Endothelial cell of umbilical vein (primary cell): ENCODE measurements around the gene CYP27A1. TPM values are rescaled to one million over a fixed set of nuclear protein-coding genes. Genes with fewer than 3 reads are reported as not detected.

Source experiments
- BruUV-seq: library from RNA; stranded (reverse); fragments of 400-500 nt; replicated peaks from 2 replicates; lab custom pipeline; 2021; lab: Mats Ljungman, UMichigan
- CTCF ChIA-PET: fragments of 300-600, 350-600 bp; sonication (Branson Sonifier 250); formaldehyde crosslinking; loops from one replicate; lab custom pipeline; 2021; ENCODE audit warnings: antibody characterized with exemption, inconsistent platforms; lab: Charles Lee
- POLR2A ChIA-PET: fragments of 300-600, 350-600 bp; sonication (Branson Sonifier 250); formaldehyde crosslinking; loops from one replicate; lab custom pipeline; 2021; ENCODE audit warnings: antibody characterized with exemption, inconsistent platforms; lab: Charles Lee
- DNase-seq: peaks from one replicate; pipeline ENCODE4 v3.0.0-alpha.2; 2011; ENCODE audit warnings: low read depth, low spot score
- FAIRE-seq: peaks from 2 replicates; lab custom pipeline; 2011; peaks lifted over from hg19 to GRCh38; lab: Jason Lieb, UNC
- H2AFZ ChIP-seq: 2 replicates; pipeline ENCODE4 v1.6.0; 2012; ENCODE audit warnings: low read depth, low read length, control low read depth, inconsistent platforms
- H3K27ac ChIP-seq: 2 replicates; pipeline ENCODE4 v1.5.1; 2011; ENCODE audit warnings: low read depth, mild to moderate bottlenecking, control low read depth, low read length, moderate library complexity; ENCODE audit not compliant: insufficient read depth
- H3K27me3 ChIP-seq, 2 experiments: 2 replicates each; pipeline versions ENCODE4 v1.6.0 to v1.6.1; 2011; ENCODE audit warnings: low read length in 2 of 2, mixed read lengths in 1 of 2; ENCODE audit not compliant: control insufficient read depth in 2 of 2, insufficient read depth in 2 of 2
- H3K36me3 ChIP-seq, 2 experiments: 2 replicates in 1 of 2; 3 replicates in 1 of 2; pipeline ENCODE4 v1.5.1; 2011; ENCODE audit warnings: low read length in 2 of 2, mild to moderate bottlenecking in 1 of 2, moderate library complexity in 1 of 2; ENCODE audit not compliant: control insufficient read depth in 2 of 2, insufficient read depth in 2 of 2; ENCODE audit errors: extremely low read depth in 1 of 2
- H3K4me1 ChIP-seq: 3 replicates; pipeline ENCODE4 v1.5.1; 2011; ENCODE audit warnings: mild to moderate bottlenecking, low read length; ENCODE audit not compliant: control insufficient read depth, insufficient read depth; ENCODE audit errors: extremely low read depth
- H3K4me2 ChIP-seq: 2 replicates; pipeline ENCODE4 v1.6.1; 2011; ENCODE audit warnings: low read length, control low read depth, mixed read lengths; ENCODE audit not compliant: insufficient read depth
- H3K4me3 ChIP-seq, 3 experiments: fragments of 200-600 bp in 1 of 3; sonication (generic), shearing (Covaris generic) in 1 of 3; replicated peaks in 1 of 3; 2 replicates each; pipeline ENCODE4 v1.5.1; 2011 to 2016; ENCODE audit warnings: control low read depth in 3 of 3, low read length in 3 of 3, mild to moderate bottlenecking in 2 of 3, inconsistent platforms in 1 of 3, low read depth in 1 of 3, moderate library complexity in 1 of 3; ENCODE audit not compliant: insufficient read depth in 1 of 3
- H3K79me2 ChIP-seq: 2 replicates; pipeline ENCODE4 v1.6.0; 2012; ENCODE audit warnings: low read length, inconsistent platforms; ENCODE audit not compliant: control insufficient read depth, insufficient read depth
- H3K9ac ChIP-seq: replicated peaks from 2 replicates; pipeline ENCODE3; 2011; ENCODE audit warnings: low read length, control low read depth; ENCODE audit not compliant: insufficient read depth; ENCODE audit errors: extremely low read depth
- H3K9me1 ChIP-seq: replicated peaks from 3 replicates; pipeline ENCODE4 v1.6.0; 2011; ENCODE audit warnings: mild to moderate bottlenecking, low read length; ENCODE audit not compliant: control insufficient read depth, insufficient read depth; ENCODE audit errors: extremely low read depth
- H3K9me3 ChIP-seq: replicated peaks from 2 replicates; pipeline ENCODE4 v1.5.1; 2012; ENCODE audit warnings: low read length, inconsistent platforms; ENCODE audit not compliant: control insufficient read depth, insufficient read depth
- H4K20me1 ChIP-seq: replicated peaks from 2 replicates; pipeline ENCODE3; 2011; ENCODE audit warnings: mild to moderate bottlenecking, low read length; ENCODE audit not compliant: control insufficient read depth, insufficient read depth; ENCODE audit errors: extremely low read depth
- CTCF ChIP-seq, 2 donors: IDR thresholded peaks; 1 replicate in 1 of 2; 2 replicates in 1 of 2; pipeline ENCODE4 v1.5.1; 2011; ENCODE audit warnings: low read length in 2 of 2, mild to moderate bottlenecking in 2 of 2, moderate library complexity in 2 of 2, control low read depth in 1 of 2, inconsistent platforms in 1 of 2, low read depth in 1 of 2; ENCODE audit not compliant: insufficient read depth in 1 of 2; ENCODE audit errors: extremely low read depth in 1 of 2
- EZH2 ChIP-seq: IDR thresholded peaks from 2 replicates; pipeline ENCODE4 v1.6.1; 2012; ENCODE audit warnings: borderline replicate concordance, low read depth, mild to moderate bottlenecking, moderate library complexity, low read length, inconsistent platforms; ENCODE audit not compliant: severe bottlenecking
- FOS ChIP-seq: IDR thresholded peaks from 2 replicates; pipeline ENCODE4 v1.6.1; 2011; ENCODE audit warnings: mild to moderate bottlenecking, low read length, moderate library complexity, borderline replicate concordance; ENCODE audit not compliant: insufficient read depth
- GATA2 ChIP-seq: IDR thresholded peaks from 2 replicates; pipeline ENCODE4 v1.7.0; 2011; ENCODE audit warnings: low read depth, mild to moderate bottlenecking, moderate library complexity, mixed read lengths, low read length; ENCODE audit not compliant: insufficient read length, insufficient read depth
- MAX ChIP-seq: IDR thresholded peaks from 2 replicates; pipeline ENCODE4 v1.6.1; 2011; ENCODE audit not compliant: insufficient read depth, insufficient read length
- POLR2A ChIP-seq: IDR thresholded peaks from 2 replicates; pipeline ENCODE4 v1.6.1; 2012; ENCODE audit warnings: low read depth, mild to moderate bottlenecking, control low read depth, low read length
- POLR2AphosphoS5 ChIP-seq: IDR thresholded peaks from 2 replicates; pipeline ENCODE4 v1.6.1; 2012; ENCODE audit warnings: low read depth, mild to moderate bottlenecking, control low read depth, low read length, moderate library complexity; ENCODE audit not compliant: insufficient read depth
- dilution Hi-C: fragments of 300-500 bp; cut with MboI; formaldehyde crosslinking; loops from one replicate; pipeline ENCODE4 v1.15.0; 2019; ENCODE audit warnings: low sequenced_read_pairs; ENCODE audit not compliant: extremely low pct_ligation_motif_present
- intact Hi-C: fragments of 100-400 bp; cut with micrococcal nuclease; formaldehyde crosslinking; loops from one replicate; pipeline ENCODE4 v1.10.0; 2022
- polyA plus RNA-seq, 4 experiments: library from polyadenylated mRNA; depleted of rRNA in 3 of 4; stranded (reverse) in 3 of 4; unstranded in 1 of 4; fragments of >200 nt; gene quantifications; 2 replicates each; pipeline versions ENCODE4 v1.2.1 to v1.2.3, GENCODE V29; 2011 to 2012; ENCODE audit warnings: missing spikeins in 1 of 4
- total RNA-seq: library from RNA; stranded (reverse); gene quantifications from 2 replicates; pipeline ENCODE4 v1.2.3, GENCODE V29; 2021

Gene CYP27A1
- total and polyA plus RNA-seq, 2 donors (not counting 3 experiments of a cell fraction or from before 2014, with no cell fraction given) = 15.1 to 34.9 TPM

GRCh38 chr2:218756599-218757377 lies 25.2 kb upstream of the CYP27A1 start:
- Histone ChIP-seq H3K27me3 (no peaks in the 10 kb centered on the region), H3K27ac (no peak overlapping the region), H3K4me3 (no peak overlapping the region), H2AFZ (no peak overlapping the region), H3K9ac (no peak overlapping the region), H3K79me2 (no peaks in the 10 kb centered on the region), H3K36me3 (peaks cover 17 to 22% of the 10 kb centered on the region in 2 experiments), H3K9me3 (no peaks in the 10 kb centered on the region), H3K4me2 (no peak overlapping the region), H4K20me1 (no peaks in the 10 kb centered on the region), H3K4me1 (no peaks in the 10 kb centered on the region), H3K9me1 (no peaks in the 10 kb centered on the region)
- intact Hi-C loops (no loop called here), dilution Hi-C loops (no loop called here)
- ChIA-PET CTCF (interaction anchor here (1.3 to 9.8 kb wide), 2 partner anchors 69 to 91 kb away, joined by 3 to 81 read pairs; no protein-coding TSS in a partner anchor), POLR2A (no interaction called here)
- TF ChIP-seq EZH2 (no peak), POLR2A (no peak), CTCF (IDR thresholded peaks at IDR 0.05; ENCODE audit: extremely low read depth in 1 of 2, insufficient read depth in 1 of 2, low read depth in 1 of 2, low read length in 2 of 2) (no peak), MAX (no peak), FOS (no peak), POLR2AphosphoS5 (no peak), GATA2 (no peak)
- FAIRE-seq (no peak), DNase-seq (no peak)
- no TSS peak for BruUV-seq
